Calu3 (cell line): ENCODE data around the gene RNF217. TPM values are rescaled to one million over a fixed set of nuclear protein-coding genes. Genes with fewer than 3 reads are reported as not detected.

Source experiments
- BruUV-seq: library from RNA; stranded (reverse); fragments of 400-500 nt; replicated peaks from 2 replicates; lab custom pipeline; 2021; lab: Mats Ljungman, UMichigan
- CTCF ChIA-PET: fragments of 300-600 bp; sonication (Branson Sonifier 250); formaldehyde crosslinking; loops from one replicate; lab custom pipeline; 2022; ENCODE audit warnings: antibody characterized with exemption; lab: Charles Lee
- DNase-seq: peaks from one replicate; pipeline ENCODE4 v3.0.0; 2022
- H3K27ac Mint-ChIP-seq: one replicate; pipeline ENCODE4 v1.8.0; 2022; ENCODE audit warnings: mixed read lengths; ENCODE audit not compliant: unreplicated experiment
- H3K27me3 Mint-ChIP-seq: one replicate; pipeline ENCODE4 v1.8.0; 2022; ENCODE audit warnings: mixed read lengths; ENCODE audit not compliant: unreplicated experiment
- H3K36me3 Mint-ChIP-seq: one replicate; pipeline ENCODE4 v1.8.0; 2022; ENCODE audit warnings: mild to moderate bottlenecking, moderate library complexity, mixed read lengths; ENCODE audit not compliant: insufficient read depth, unreplicated experiment
- H3K4me1 Mint-ChIP-seq: one replicate; pipeline ENCODE4 v1.8.0; 2022; ENCODE audit warnings: mild to moderate bottlenecking, low read depth, mixed read lengths; ENCODE audit not compliant: unreplicated experiment
- H3K4me3 Mint-ChIP-seq: one replicate; pipeline ENCODE4 v1.8.0; 2022; ENCODE audit warnings: mild to moderate bottlenecking, low read depth, moderate library complexity, mixed read lengths; ENCODE audit not compliant: unreplicated experiment
- H3K9me3 Mint-ChIP-seq: one replicate; pipeline ENCODE4 v1.8.0; 2022; ENCODE audit warnings: low read depth, mixed read lengths; ENCODE audit not compliant: unreplicated experiment
- intact Hi-C: fragments of 100-400 bp; cut with micrococcal nuclease; formaldehyde crosslinking; loops from one replicate; pipeline ENCODE4 v1.10.0; 2022; ENCODE audit not compliant: unreplicated experiment
- total RNA-seq: library from RNA; stranded (reverse); gene quantifications from 2 replicates; pipeline ENCODE4 v1.2.3, GENCODE V29; 2022
- TF ChIP-seq, protein P1 (sequence below): fragments of 200-600 bp; IDR thresholded peaks from one replicate; pipeline ENCODE4 v1.8.0; 2022; ENCODE audit warnings: antibody characterized with exemption; ENCODE audit not compliant: unreplicated experiment

The RNF217 gene
- total RNA-seq, 1 experiment from 2014 or later, result 15.4 TPM

GRCh38 chr6:124937645-124938044 is 24.6 kb upstream of the RNF217 start:
- no peak for DNase-seq
- intact Hi-C loops, result no loop called here
- no peak overlapping the region for H3K4me3 Mint-ChIP-seq
- CTCF ChIA-PET, result no interaction called here
- no peak overlapping the region for H3K27ac Mint-ChIP-seq
- H3K9me3 Mint-ChIP-seq, result no peaks in the 10 kb centered on the region
- no peaks in the 10 kb centered on the region for H3K36me3 Mint-ChIP-seq
- no TSS peak for BruUV-seq
- no peaks in the 10 kb centered on the region for H3K4me1 Mint-ChIP-seq
- TF ChIP-seq, protein P1, sequence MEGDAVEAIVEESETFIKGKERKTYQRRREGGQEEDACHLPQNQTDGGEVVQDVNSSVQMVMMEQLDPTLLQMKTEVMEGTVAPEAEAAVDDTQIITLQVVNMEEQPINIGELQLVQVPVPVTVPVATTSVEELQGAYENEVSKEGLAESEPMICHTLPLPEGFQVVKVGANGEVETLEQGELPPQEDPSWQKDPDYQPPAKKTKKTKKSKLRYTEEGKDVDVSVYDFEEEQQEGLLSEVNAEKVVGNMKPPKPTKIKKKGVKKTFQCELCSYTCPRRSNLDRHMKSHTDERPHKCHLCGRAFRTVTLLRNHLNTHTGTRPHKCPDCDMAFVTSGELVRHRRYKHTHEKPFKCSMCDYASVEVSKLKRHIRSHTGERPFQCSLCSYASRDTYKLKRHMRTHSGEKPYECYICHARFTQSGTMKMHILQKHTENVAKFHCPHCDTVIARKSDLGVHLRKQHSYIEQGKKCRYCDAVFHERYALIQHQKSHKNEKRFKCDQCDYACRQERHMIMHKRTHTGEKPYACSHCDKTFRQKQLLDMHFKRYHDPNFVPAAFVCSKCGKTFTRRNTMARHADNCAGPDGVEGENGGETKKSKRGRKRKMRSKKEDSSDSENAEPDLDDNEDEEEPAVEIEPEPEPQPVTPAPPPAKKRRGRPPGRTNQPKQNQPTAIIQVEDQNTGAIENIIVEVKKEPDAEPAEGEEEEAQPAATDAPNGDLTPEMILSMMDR, result no peak
- no peaks in the 10 kb centered on the region for H3K27me3 Mint-ChIP-seq

DNA sequence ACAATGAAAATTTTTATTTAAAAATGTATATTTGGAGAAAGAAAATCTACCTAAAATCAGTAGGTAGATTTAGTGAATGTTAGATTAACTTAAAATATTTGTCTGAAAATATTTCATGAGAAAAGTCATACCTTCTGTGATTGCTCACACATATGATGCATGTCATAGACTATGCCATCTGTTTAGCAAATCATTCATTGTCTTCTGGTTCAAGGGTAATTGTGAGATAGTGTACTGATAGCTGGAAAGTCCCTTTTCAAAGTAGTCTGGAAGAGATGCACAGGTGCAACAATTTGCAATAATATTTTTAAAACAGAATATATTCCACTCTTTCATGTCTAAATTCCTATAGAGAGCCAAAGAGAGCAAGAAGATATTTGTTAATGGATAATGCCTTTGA is 21.0 kb upstream of the RNF217 start:
- H3K27me3 Mint-ChIP-seq, result no peaks in the 10 kb centered on the region
- intact Hi-C loops, result no loop called here
- no peaks in the 10 kb centered on the region for H3K36me3 Mint-ChIP-seq
- no peaks in the 10 kb centered on the region for H3K4me1 Mint-ChIP-seq
- no peak overlapping the region for H3K4me3 Mint-ChIP-seq
- TF ChIP-seq, protein P1, result no peak
- no peak for DNase-seq
- CTCF ChIA-PET, result no interaction called here
- no peak overlapping the region for H3K27ac Mint-ChIP-seq
- no TSS peak for BruUV-seq
- H3K9me3 Mint-ChIP-seq, result no peaks in the 10 kb centered on the region

- Mint-ChIP-seq H3K36me3 (no peaks in the 10 kb centered on the region), H3K4me1 (no peaks in the 10 kb centered on the region), H3K27me3 (no peaks in the 10 kb centered on the region), H3K27ac (no peak overlapping the region), H3K9me3 (no peaks in the 10 kb centered on the region), H3K4me3 (no peak overlapping the region)
- BruUV-seq, result no TSS peak
- TF ChIP-seq, protein P1, result no peak
- no peak for DNase-seq
- CTCF ChIA-PET, result no interaction called here
- intact Hi-C loops, result no loop called here
Measured at GRCh38 chr6:124943658-124944057, 18.6 kb upstream of the RNF217 start.

GRCh38 chr6:124947971-124948451 is 14.2 kb upstream of the RNF217 start:
- no peak overlapping the region for H3K4me3 Mint-ChIP-seq

More at GRCh38 chr6:124947971-124948451, 14.2 kb upstream of the RNF217 start:
- DNase-seq, result no peak
- CTCF ChIA-PET, result no interaction called here
- no TSS peak for BruUV-seq
- intact Hi-C loops, result no loop called here
- Mint-ChIP-seq H3K4me1 (no peaks in the 10 kb centered on the region), H3K9me3 (no peaks in the 10 kb centered on the region), H3K36me3 (no peaks in the 10 kb centered on the region), H3K27me3 (no peaks in the 10 kb centered on the region), H3K27ac (no peak overlapping the region)
- TF ChIP-seq, protein P1, result no peak
